GM12874 (cell line): ENCODE data around the gene SOX21.

Experiments
- TF ChIP-seq, protein P1 (sequence below): IDR thresholded peaks from 2 replicates; pipeline ENCODE4 v1.5.1; 2011; ENCODE audit warnings: low read depth, mild to moderate bottlenecking, control low read depth, low read length, moderate library complexity; ENCODE audit not compliant: insufficient read depth

The SOX21 gene

DNA sequence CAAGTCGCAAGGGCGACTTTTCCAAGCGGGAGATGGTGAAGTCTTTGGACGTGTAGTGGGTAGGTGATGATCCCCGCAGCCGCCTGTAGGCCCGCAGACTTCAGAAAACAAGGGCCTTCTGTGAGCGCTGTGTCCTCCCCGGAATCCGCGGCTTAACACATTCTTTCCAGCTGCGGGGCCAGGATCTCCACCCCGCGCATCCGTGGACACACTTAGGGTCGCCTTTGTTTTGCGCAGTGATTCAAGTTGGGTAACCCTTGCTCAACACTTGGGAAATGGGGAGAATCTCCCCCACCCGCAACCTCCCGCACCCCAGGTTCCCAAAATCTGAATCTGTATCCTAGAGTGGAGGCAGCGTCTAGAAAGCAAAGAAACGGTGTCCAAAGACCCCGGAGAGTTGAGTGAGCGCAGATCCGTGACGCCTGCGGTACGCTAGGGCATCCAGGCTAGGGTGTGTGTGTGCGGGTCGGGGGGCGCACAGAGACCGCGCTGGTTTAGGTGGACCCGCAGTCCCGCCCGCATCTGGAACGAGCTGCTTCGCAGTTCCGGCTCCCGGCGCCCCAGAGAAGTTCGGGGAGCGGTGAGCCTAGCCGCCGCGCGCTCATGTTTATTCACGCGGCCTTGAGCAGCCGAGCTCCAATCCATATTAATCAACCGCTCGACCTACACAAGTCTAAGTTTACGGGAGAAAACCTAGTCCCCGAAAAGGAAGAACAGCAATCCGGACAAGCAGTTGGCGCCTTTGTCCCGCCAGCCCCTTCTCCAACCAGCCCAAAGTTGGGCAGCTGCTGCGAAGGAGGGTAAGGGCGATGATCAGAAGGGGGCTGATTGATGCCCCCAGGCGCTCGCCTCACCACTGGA, 9.9 kb downstream of the SOX21 start:
- TF ChIP-seq, protein P1, sequence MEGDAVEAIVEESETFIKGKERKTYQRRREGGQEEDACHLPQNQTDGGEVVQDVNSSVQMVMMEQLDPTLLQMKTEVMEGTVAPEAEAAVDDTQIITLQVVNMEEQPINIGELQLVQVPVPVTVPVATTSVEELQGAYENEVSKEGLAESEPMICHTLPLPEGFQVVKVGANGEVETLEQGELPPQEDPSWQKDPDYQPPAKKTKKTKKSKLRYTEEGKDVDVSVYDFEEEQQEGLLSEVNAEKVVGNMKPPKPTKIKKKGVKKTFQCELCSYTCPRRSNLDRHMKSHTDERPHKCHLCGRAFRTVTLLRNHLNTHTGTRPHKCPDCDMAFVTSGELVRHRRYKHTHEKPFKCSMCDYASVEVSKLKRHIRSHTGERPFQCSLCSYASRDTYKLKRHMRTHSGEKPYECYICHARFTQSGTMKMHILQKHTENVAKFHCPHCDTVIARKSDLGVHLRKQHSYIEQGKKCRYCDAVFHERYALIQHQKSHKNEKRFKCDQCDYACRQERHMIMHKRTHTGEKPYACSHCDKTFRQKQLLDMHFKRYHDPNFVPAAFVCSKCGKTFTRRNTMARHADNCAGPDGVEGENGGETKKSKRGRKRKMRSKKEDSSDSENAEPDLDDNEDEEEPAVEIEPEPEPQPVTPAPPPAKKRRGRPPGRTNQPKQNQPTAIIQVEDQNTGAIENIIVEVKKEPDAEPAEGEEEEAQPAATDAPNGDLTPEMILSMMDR = no peak

DNA sequence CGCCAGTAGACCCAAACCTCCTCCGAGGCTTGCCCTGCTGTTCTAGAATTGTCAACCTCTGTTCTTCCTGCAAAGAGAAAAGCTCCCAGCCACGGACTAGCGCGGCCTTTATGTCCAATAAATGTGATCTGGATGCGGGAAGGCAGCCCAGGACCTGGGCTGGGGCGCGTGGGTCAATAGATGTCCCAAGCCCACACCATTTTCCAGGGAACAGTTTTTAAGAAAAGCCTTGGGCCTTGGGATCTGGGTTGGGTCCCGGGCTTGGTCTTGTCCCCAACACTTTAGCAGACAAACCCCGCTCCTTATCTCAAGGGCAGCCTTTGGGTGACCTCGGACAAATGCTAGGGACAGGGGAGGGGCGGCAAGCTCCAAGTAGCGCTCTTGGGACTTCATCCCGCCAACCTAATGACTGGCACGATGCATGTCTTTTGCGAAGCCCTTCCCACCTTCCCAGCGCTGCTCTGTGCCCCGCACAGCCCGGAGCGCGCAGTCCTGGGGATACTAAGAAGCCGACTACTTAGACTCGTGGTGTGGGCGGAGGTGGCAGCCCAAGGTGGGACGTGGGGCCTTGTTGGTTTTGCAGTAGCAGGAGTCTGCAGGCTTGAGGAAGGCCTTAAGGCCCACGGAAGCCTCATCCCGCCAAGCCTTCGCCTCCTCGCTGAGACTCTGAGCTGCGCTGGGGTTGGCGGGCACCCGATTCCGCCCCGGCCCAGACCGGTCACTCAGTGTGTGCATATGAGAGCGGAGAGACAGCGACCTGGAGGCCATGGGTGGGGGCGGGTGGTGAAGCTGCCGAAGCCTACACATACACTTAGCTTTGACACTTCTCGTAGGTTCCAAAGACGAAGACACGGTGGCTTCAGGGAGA, 10.8 kb downstream of the SOX21 start:
- TF ChIP-seq, protein P1 = no peak

DNA sequence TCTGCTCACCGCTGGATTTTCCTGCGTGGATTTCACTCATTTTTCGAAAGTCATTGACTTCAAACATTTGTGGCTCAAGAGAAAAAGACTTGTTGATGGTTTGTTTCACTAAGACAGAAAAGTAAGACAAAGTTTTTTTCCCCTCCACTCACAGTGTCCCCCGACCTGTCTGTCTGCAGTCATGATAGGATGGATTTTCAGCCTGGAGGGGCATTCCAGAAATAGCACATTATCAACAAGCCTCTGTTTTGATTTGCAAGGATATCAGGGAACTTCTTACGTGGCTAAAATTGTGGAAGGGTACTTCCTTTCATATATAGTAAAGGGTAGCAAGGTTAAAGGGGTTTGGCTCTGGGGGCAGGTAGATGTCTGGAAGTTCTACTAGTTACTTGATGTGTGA, 11.8 kb downstream of the SOX21 start:
- TF ChIP-seq, protein P1 = no peak

DNA sequence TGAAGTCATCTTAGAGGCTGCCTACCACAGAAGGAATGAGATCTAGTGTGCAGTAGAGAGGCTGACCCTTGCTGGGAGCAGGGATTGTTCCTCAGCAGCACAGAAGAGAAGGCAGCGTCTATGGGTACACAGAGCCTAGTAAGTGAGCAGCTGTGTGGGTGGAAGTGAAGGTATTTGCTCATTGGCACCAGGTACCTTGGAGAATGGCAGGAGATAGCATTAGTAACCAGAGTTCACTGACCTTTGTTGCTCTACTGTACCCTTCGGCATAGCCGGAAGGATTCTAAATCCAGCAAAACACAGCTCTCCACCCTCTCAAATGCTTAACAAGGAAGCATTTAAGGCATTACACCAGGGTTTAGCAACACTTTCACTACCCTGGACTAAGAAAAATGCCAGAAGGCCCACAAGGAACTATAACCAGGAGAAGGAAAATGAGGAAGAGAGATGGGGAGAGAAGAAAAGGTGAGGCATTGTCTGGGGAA, 12.3 kb downstream of the SOX21 start:
- TF ChIP-seq, protein P1 = no peak

DNA sequence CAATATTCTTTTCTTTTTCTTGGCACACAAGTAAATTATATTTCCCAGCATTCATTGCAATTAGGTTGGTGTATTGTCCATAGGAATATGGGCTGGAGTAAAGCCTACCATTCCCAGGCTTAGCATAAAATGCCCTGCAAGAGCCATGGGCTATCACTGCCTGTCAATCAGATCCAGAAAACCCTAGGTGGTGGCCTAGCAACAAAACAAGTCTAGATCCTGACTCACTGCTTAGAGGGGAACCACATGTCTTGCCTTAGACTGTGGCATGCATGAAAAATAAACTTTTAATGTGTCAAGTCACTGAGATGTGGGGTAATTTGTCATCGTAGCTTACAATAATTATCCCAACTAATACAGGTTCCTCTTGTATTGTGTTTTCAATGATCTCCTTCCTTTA, 16.2 kb downstream of the SOX21 start:
- TF ChIP-seq, protein P1 = no peak

DNA sequence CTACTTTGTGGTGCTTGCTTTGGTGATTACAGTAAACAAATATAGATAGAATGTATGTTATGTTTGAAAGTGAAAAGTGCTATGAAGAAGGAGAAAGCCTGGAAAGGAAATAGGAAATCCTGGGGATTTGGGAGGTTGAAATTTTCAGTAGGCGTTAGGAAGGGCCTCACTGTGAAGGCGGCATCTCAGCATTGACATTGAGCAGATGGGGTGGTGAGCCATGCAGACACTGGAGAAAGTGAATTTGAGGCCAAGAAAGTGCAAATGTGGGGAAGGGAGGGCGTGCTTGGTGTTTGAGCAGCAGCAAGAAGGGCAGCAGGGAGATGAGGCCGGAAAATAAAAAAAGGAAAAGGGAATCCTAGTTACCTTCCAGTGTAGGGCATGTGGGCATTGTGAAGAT, 20.3 kb downstream of the SOX21 start:
- TF ChIP-seq, protein P1 = no peak

DNA sequence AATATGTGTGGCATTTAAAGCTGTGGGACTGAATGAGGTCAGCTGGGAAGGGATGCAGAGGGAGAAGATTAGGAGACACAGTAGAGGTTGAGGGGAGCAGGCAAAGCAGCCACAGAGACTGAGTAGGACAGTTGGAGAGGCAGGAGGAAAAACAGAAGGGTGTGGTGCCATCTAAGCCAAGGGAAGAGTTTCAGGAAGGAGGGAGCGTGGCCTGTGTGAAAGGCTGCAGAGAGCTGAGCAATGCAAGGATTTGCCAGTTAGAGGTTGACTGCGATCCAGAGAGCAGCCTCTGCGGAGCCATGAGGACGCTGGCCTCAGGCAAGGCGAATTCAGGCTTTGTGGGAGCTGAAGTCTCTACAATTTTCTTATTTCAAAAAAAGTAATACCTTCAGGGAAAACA, 28.9 kb downstream of the SOX21 start:
- TF ChIP-seq, protein P1 = no peak
